HCT116 (cell line): Measurements from ENCODE around the gene DOCK10. TPM values are rescaled to one million over a fixed set of nuclear protein-coding genes. Genes with fewer than 3 reads are reported as not detected.

Source experiments
- ATAC-seq: fragments of 200-7000 bp; cut with Tn5 transposase; 2 replicates; pipeline ENCODE4 v1.9.1; 2020; ENCODE audit warnings: mild to moderate bottlenecking, moderate library complexity
- BruUV-seq: library from RNA; stranded (reverse); fragments of 400-500 nt; replicated peaks from 2 replicates; lab custom pipeline; 2021; lab: Mats Ljungman, UMichigan
- CTCF ChIA-PET: fragments of 300-600 bp; sonication (Branson Sonifier 250); formaldehyde crosslinking; loops from one replicate; lab custom pipeline; 2021; ENCODE audit warnings: antibody characterized with exemption; lab: Charles Lee
- POLR2A ChIA-PET: fragments of 300-600, 350-600 bp; sonication (Branson Sonifier 250); formaldehyde crosslinking; loops from one replicate; lab custom pipeline; 2021; ENCODE audit warnings: antibody characterized with exemption; lab: Charles Lee
- RAD21 ChIA-PET, 2 experiments: fragments of 300-600 bp; sonication (Branson Sonifier 250); formaldehyde crosslinking; loops; one replicate each; lab custom pipeline; 2023; ENCODE audit warnings: low total read pairs in 2 of 2; ENCODE audit not compliant: uncharacterized antibody in 2 of 2, unreplicated experiment in 2 of 2, low non-redundant PET in 1 of 2; lab: Charles Lee
- DNase-seq: peaks from one replicate; pipeline ENCODE4 v3.0.0-alpha.2; 2010; ENCODE audit warnings: low read depth, low spot score
- H2AFZ ChIP-seq: fragments of 200-600 bp; shearing (Covaris generic), sonication (generic); 2 replicates; pipeline ENCODE4 v1.6.1; 2017; ENCODE audit warnings: low read depth, mixed run types, mixed read lengths, antibody characterized with exemption, low read length; ENCODE audit not compliant: poor library complexity, severe bottlenecking
- H3K27ac ChIP-seq: 2 replicates; pipeline ENCODE4 v1.5.1; 2012; ENCODE audit warnings: low read depth, low read length
- H3K27me3 ChIP-seq: fragments of 200-600 bp; sonication (generic); 2 replicates; pipeline ENCODE4 v1.6.1; 2016; ENCODE audit warnings: mixed run types, low read length, mixed read lengths; ENCODE audit not compliant: insufficient read depth
- H3K36me3 ChIP-seq, 2 experiments: fragments of 200-500 bp in 1 of 2; fragments of 200-600 bp in 1 of 2; sonication (Bioruptor generic) in 1 of 2; sonication (generic) in 1 of 2; 2 replicates each; pipeline versions ENCODE4 v1.5.1 to v1.6.1; 2014 to 2016; ENCODE audit warnings: low read length in 2 of 2, inconsistent platforms in 1 of 2, mixed read lengths in 1 of 2, mixed run types in 1 of 2; ENCODE audit not compliant: insufficient read depth in 2 of 2, control insufficient read depth in 1 of 2
- H3K4me1 ChIP-seq, 2 experiments: fragments of 200-600 bp in 1 of 2; sonication (generic) in 1 of 2; 2 replicates each; pipeline versions ENCODE4 v1.5.1 to v1.6.1; 2012 to 2017; ENCODE audit warnings: low read length in 2 of 2, inconsistent platforms in 1 of 2, mild to moderate bottlenecking in 1 of 2, mixed read lengths in 1 of 2, mixed run types in 1 of 2, moderate library complexity in 1 of 2; ENCODE audit not compliant: insufficient read depth in 2 of 2, control insufficient read depth in 1 of 2
- H3K4me2 ChIP-seq: fragments of 200-600 bp; sonication (generic); 2 replicates; pipeline ENCODE4 v1.6.1; 2017; ENCODE audit warnings: mixed run types, low read length, mixed read lengths
- H3K4me3 ChIP-seq, 2 experiments: fragments of 200-600 bp in 1 of 2; sonication (generic) in 1 of 2; replicated peaks in 1 of 2; 2 replicates each; pipeline ENCODE4 v1.5.1; 2011 to 2016; ENCODE audit warnings: low read length in 2 of 2, control low read depth in 1 of 2, low read depth in 1 of 2, mild to moderate bottlenecking in 1 of 2, mixed read lengths in 1 of 2, mixed run types in 1 of 2
- H3K79me2 ChIP-seq: fragments of 200-600 bp; sonication (generic); 2 replicates; pipeline ENCODE4 v1.6.1; 2017; ENCODE audit warnings: mild to moderate bottlenecking, mixed run types, low read length, moderate library complexity, mixed read lengths; ENCODE audit not compliant: insufficient read depth
- H3K9ac ChIP-seq: fragments of 200-600 bp; sonication (generic); 2 replicates; pipeline ENCODE4 v1.6.1; 2016; ENCODE audit warnings: low read length, mixed read lengths
- H3K9me2 ChIP-seq: fragments of 200-600 bp; sonication (generic), shearing (Covaris generic); 2 replicates; pipeline ENCODE4 v1.6.1; 2017; ENCODE audit warnings: mixed run types, mild to moderate bottlenecking, moderate library complexity; ENCODE audit not compliant: insufficient read depth
- H3K9me3 ChIP-seq, 2 experiments: fragments of 200-500 bp in 1 of 2; fragments of 200-600 bp in 1 of 2; sonication (Bioruptor generic) in 1 of 2; sonication (generic) in 1 of 2; 2 replicates each; pipeline ENCODE4 v1.6.1; 2014 to 2017; ENCODE audit warnings: low read length in 2 of 2, mixed read lengths in 2 of 2, inconsistent platforms in 1 of 2, low read depth in 1 of 2, mild to moderate bottlenecking in 1 of 2, mixed run types in 1 of 2, moderate library complexity in 1 of 2; ENCODE audit not compliant: control insufficient read depth in 1 of 2, insufficient read depth in 1 of 2
- H4K20me1 ChIP-seq: fragments of 200-600 bp; sonication (generic), shearing (Covaris generic); 2 replicates; pipeline ENCODE4 v1.6.1; 2017; ENCODE audit warnings: mixed run types, mild to moderate bottlenecking, moderate library complexity; ENCODE audit not compliant: insufficient read depth
- ATF3 ChIP-seq: IDR thresholded peaks from 2 replicates; pipeline ENCODE4 v1.6.1; 2012
- CBX3 ChIP-seq: IDR thresholded peaks from 2 replicates; pipeline ENCODE4 v1.6.1; 2012; ENCODE audit warnings: low read depth
- CEBPB ChIP-seq: IDR thresholded peaks from 2 replicates; pipeline ENCODE4 v1.6.1; 2012; ENCODE audit warnings: low read depth
- CTCF ChIP-seq, 3 experiments: fragments of 200-600 bp in 1 of 3; sonication (generic) in 1 of 3; IDR thresholded peaks in 2 of 3; conservative IDR thresholded peaks in 1 of 3; 2 replicates each; pipeline ENCODE4 v1.5.1; 2012 to 2017; ENCODE audit warnings: low read depth in 2 of 3, low read length in 2 of 3, antibody characterized with exemption in 1 of 3, borderline replicate concordance in 1 of 3, control low read depth in 1 of 3, mild to moderate bottlenecking in 1 of 3, mixed read lengths in 1 of 3, mixed run types in 1 of 3, moderate library complexity in 1 of 3; ENCODE audit not compliant: insufficient read depth in 1 of 3
- EGR1 ChIP-seq: IDR thresholded peaks from 2 replicates; pipeline ENCODE4 v1.6.1; 2012; ENCODE audit warnings: low read depth
- ELF1 ChIP-seq: IDR thresholded peaks from 2 replicates; pipeline ENCODE4 v1.6.1; 2012; ENCODE audit warnings: low read depth, borderline replicate concordance
- EZH2 ChIP-seq: fragments of 200-600 bp; sonication (generic); IDR thresholded peaks from 2 replicates; pipeline ENCODE4 v1.6.1; 2017; ENCODE audit warnings: antibody characterized with exemption, mixed run types
- JUND ChIP-seq: IDR thresholded peaks from 2 replicates; pipeline ENCODE4 v1.6.1; 2012
- RAD21 ChIP-seq: IDR thresholded peaks from 2 replicates; pipeline ENCODE4 v1.6.1; 2012; ENCODE audit warnings: low read depth, mild to moderate bottlenecking
- REST ChIP-seq: IDR thresholded peaks from 2 replicates; pipeline ENCODE4 v1.6.1; 2012; ENCODE audit warnings: low read depth
- SIN3A ChIP-seq: IDR thresholded peaks from 2 replicates; pipeline ENCODE4 v1.6.1; 2012; ENCODE audit warnings: low read depth
- ZBTB33 ChIP-seq: IDR thresholded peaks from 2 replicates; pipeline ENCODE4 v1.6.1; 2011; ENCODE audit warnings: mild to moderate bottlenecking, low read length, moderate library complexity; ENCODE audit not compliant: insufficient replicate concordance; ENCODE audit errors: extremely low read depth
- ZNF274 ChIP-seq: fragments of 200-500 bp; sonication (Bioruptor generic); IDR thresholded peaks from 2 replicates; pipeline ENCODE4 v1.6.1; 2014; ENCODE audit warnings: mild to moderate bottlenecking, low read depth, low read length, inconsistent platforms
- intact Hi-C: fragments of 100-400 bp; cut with micrococcal nuclease; formaldehyde crosslinking; loops from 2 replicates; pipeline ENCODE4 v1.10.0; 2022
- total RNA-seq: library from RNA; stranded (reverse); gene quantifications from one replicate; pipeline ENCODE4 v1.2.1, GENCODE V29; 2021; ENCODE audit not compliant: unreplicated experiment

Gene DOCK10
- total RNA-seq, 1 experiment from 2014 or later = 0.54 TPM

- Histone ChIP-seq H3K9ac (no peak overlapping the region), H3K9me3 (no peaks in the 10 kb centered on the region), H3K79me2 (no peaks in the 10 kb centered on the region), H3K27ac (no peak overlapping the region), H3K4me1 (peaks cover 0 to 7% of the 10 kb centered on the region in 2 experiments; a peak in 1 of 4 replicates), H4K20me1 (no peaks in the 10 kb centered on the region), H2AFZ (no peak overlapping the region), H3K9me2 (no peaks in the 10 kb centered on the region), H3K4me2 (no peak overlapping the region), H3K4me3 (no peak overlapping the region), H3K27me3 (no peaks in the 10 kb centered on the region), H3K36me3 (no peaks in the 10 kb centered on the region)
- no peak for TF ChIP-seq CTCF (IDR thresholded peaks at IDR 0.05 in 2 of 3, conservative IDR thresholded peaks at IDR 0.05 in 1 of 3; ENCODE audit: borderline replicate concordance in 1 of 3, insufficient read depth in 1 of 3, low read depth in 2 of 3, low read length in 2 of 3)
- no peak for TF ChIP-seq SIN3A
- no peak for TF ChIP-seq ELF1
- TF ChIP-seq CEBPB = no peak
- no peak for TF ChIP-seq REST
- no peak for TF ChIP-seq EZH2
- no peak for TF ChIP-seq ATF3
- no peak for TF ChIP-seq CBX3
- TF ChIP-seq ZNF274 = no peak
- TF ChIP-seq ZBTB33 = no peak
- TF ChIP-seq RAD21 = no peak
- no peak for TF ChIP-seq EGR1
- TF ChIP-seq JUND = no peak
- ChIA-PET CTCF (no interaction called here), RAD21 (no interaction called here), POLR2A (no interaction called here)
- ATAC-seq = no peak
- BruUV-seq = no TSS peak
- no peak for DNase-seq
- intact Hi-C loops = no loop called here
These were observed 159.1 kb downstream of the DOCK10 start for GRCh38 chr2:224883172-224883516.
